GM23338 (cell line): ENCODE data around the gene EIF4G3.

Experiments used
- CREB1 ChIP-seq: fragments of 250-450 bp; sonication (Bioruptor Pico); IDR thresholded peaks from 2 replicates; pipeline ENCODE4 v1.5.0; 2020; ENCODE audit warnings: low read depth, mild to moderate bottlenecking, moderate library complexity
- CTCF ChIP-seq, 2 experiments: fragments of 200-600 bp in 1 of 2; sonication (generic) in 1 of 2; conservative IDR thresholded peaks; 2 replicates each; pipeline versions ENCODE4 v1.5.1 to v1.6.1; 2016 to 2017; ENCODE audit warnings: antibody characterized with exemption in 2 of 2, low read depth in 2 of 2, mild to moderate bottlenecking in 2 of 2, moderate library complexity in 1 of 2
- EZH2 ChIP-seq: fragments of 200-600 bp; sonication (generic); IDR thresholded peaks from one replicate; pipeline ENCODE4 v1.8.0; 2017; ENCODE audit warnings: antibody characterized with exemption, mild to moderate bottlenecking, low read depth; ENCODE audit not compliant: unreplicated experiment
- EZH2phosphoT487 ChIP-seq: fragments of 200-600 bp; sonication (generic); IDR thresholded peaks from one replicate; pipeline ENCODE4 v1.8.1; 2018; ENCODE audit warnings: antibody characterized with exemption; ENCODE audit not compliant: unreplicated experiment
- JUNB ChIP-seq: IDR thresholded peaks from one replicate; pipeline ENCODE4 v1.6.1; 2016; ENCODE audit warnings: antibody characterized with exemption; ENCODE audit not compliant: unreplicated experiment
- NANOG ChIP-seq: IDR thresholded peaks from 2 replicates; pipeline ENCODE4 v1.6.1; 2016; ENCODE audit warnings: antibody characterized with exemption, borderline replicate concordance
- POLR2AphosphoS5 ChIP-seq: IDR thresholded peaks from 2 replicates; pipeline ENCODE4 v1.6.1; 2016; ENCODE audit warnings: antibody characterized with exemption, low read depth
- REST ChIP-seq: IDR thresholded peaks from one replicate; pipeline ENCODE4 v1.6.1; 2018; ENCODE audit warnings: antibody characterized with exemption; ENCODE audit not compliant: unreplicated experiment
- STAT1 ChIP-seq: IDR thresholded peaks from one replicate; pipeline ENCODE4 v1.6.1; 2016; ENCODE audit warnings: antibody characterized with exemption; ENCODE audit not compliant: unreplicated experiment
- ZNF114 ChIP-seq: fragments of 250-450 bp; sonication (Bioruptor Pico); IDR thresholded peaks from 2 replicates; pipeline ENCODE4 v1.5.0; 2020; ENCODE audit warnings: mild to moderate bottlenecking, moderate library complexity
- ZNF331 ChIP-seq: fragments of 250-450 bp; sonication (Bioruptor Pico); IDR thresholded peaks from 2 replicates; pipeline ENCODE4 v1.5.0; 2020; ENCODE audit warnings: low read depth, mild to moderate bottlenecking, moderate library complexity
- ZNF462 ChIP-seq: fragments of 250-450 bp; sonication (Bioruptor Pico); IDR thresholded peaks from 2 replicates; pipeline ENCODE4 v1.5.0; 2020; ENCODE audit warnings: mild to moderate bottlenecking, moderate library complexity

GRCh38 chr1:21059021-21059420 is 117.7 kb downstream of the EIF4G3 start:
- TF ChIP-seq EZH2phosphoT487, result no peak
- no peak for TF ChIP-seq EZH2
- no peak for TF ChIP-seq CTCF (conservative IDR thresholded peaks at IDR 0.05; ENCODE audit: low read depth in 2 of 2)
- TF ChIP-seq STAT1, result no peak
- no peak for TF ChIP-seq REST
- TF ChIP-seq JUNB, result no peak
- TF ChIP-seq POLR2AphosphoS5, result no peak
- no peak for TF ChIP-seq ZNF331 (CRISPR knock-in tag)
- no peak for TF ChIP-seq CREB1 (CRISPR knock-in tag)
- no peak for TF ChIP-seq ZNF462 (CRISPR knock-in tag)
- no peak for TF ChIP-seq NANOG
- TF ChIP-seq ZNF114 (CRISPR knock-in tag), result no peak
